WTC11 (cell line): ENCODE measurements around the gene ULK4. TPM values are rescaled to one million over a fixed set of nuclear protein-coding genes. Genes with fewer than 3 reads are reported as not detected.

Experiments
- ATAC-seq: fragments of 200-7000 bp; cut with Tn5 transposase; 2 replicates; pipeline ENCODE4 v1.10.0; 2021; ENCODE audit warnings: mild to moderate bottlenecking, moderate library complexity
- CTCF ChIA-PET: fragments of 300-600 bp; sonication (Branson Sonifier 250); formaldehyde crosslinking; loops from one replicate; lab custom pipeline; 2021; ENCODE audit warnings: antibody characterized with exemption; lab: Charles Lee
- POLR2A ChIA-PET: fragments of 350-600 bp; sonication (Branson Sonifier 250); formaldehyde crosslinking; loops from one replicate; lab custom pipeline; 2021; ENCODE audit warnings: antibody characterized with exemption; lab: Charles Lee
- DNase-seq: peaks from one replicate; pipeline ENCODE4 v3.0.0; 2021; ENCODE audit warnings: low spot score
- H3K27ac Mint-ChIP-seq: 2 replicates; pipeline ENCODE4 v1.8.0; 2021; ENCODE audit warnings: mixed read lengths
- H3K27me3 Mint-ChIP-seq: 2 replicates; pipeline ENCODE4 v1.8.0; 2021; ENCODE audit warnings: low read depth, mild to moderate bottlenecking, moderate library complexity, mixed read lengths
- H3K36me3 Mint-ChIP-seq: 2 replicates; pipeline ENCODE4 v1.8.0; 2021; ENCODE audit warnings: mixed read lengths
- H3K4me1 Mint-ChIP-seq: 2 replicates; pipeline ENCODE4 v1.8.0; 2022; ENCODE audit warnings: mixed read lengths
- H3K4me3 Mint-ChIP-seq: 2 replicates; pipeline ENCODE4 v1.8.0; 2021; ENCODE audit warnings: mild to moderate bottlenecking, moderate library complexity, mixed read lengths
- H3K9me3 Mint-ChIP-seq: 2 replicates; pipeline ENCODE4 v1.8.0; 2021; ENCODE audit warnings: mixed read lengths
- ATF3 ChIP-seq: sonication (generic); formaldehyde crosslinking; conservative IDR thresholded peaks from 2 replicates; pipeline ENCODE4 v1.8.1; 2022; ENCODE audit warnings: mild to moderate bottlenecking, missing genetic modification reagents
- EMX1 ChIP-seq: fragments of 250-450 bp; sonication (Bioruptor Pico); IDR thresholded peaks from 2 replicates; pipeline ENCODE4 v1.8.0; 2021; ENCODE audit warnings: mild to moderate bottlenecking
- ERG ChIP-seq: fragments of 250-450 bp; sonication (Bioruptor Pico); IDR thresholded peaks from 2 replicates; pipeline ENCODE4 v1.8.0; 2021; ENCODE audit warnings: mild to moderate bottlenecking
- ETV6 ChIP-seq: sonication (generic); formaldehyde crosslinking; IDR thresholded peaks from 2 replicates; pipeline ENCODE4 v1.8.1; 2022; ENCODE audit warnings: mild to moderate bottlenecking, missing genetic modification reagents
- MXD4 ChIP-seq: fragments of 250-450 bp; sonication (Bioruptor Pico); IDR thresholded peaks from 2 replicates; pipeline ENCODE4 v1.8.0; 2021; ENCODE audit warnings: mild to moderate bottlenecking, moderate library complexity, borderline replicate concordance
- NR1H2 ChIP-seq: sonication (generic); formaldehyde crosslinking; IDR thresholded peaks from 2 replicates; pipeline ENCODE4 v1.9.0; 2021; ENCODE audit warnings: mild to moderate bottlenecking, moderate library complexity, missing genetic modification reagents
- PRRX2 ChIP-seq: fragments of 250-450 bp; sonication (Bioruptor Pico); IDR thresholded peaks from 2 replicates; pipeline ENCODE4 v1.8.0; 2021; ENCODE audit warnings: mild to moderate bottlenecking
- STAT6 ChIP-seq: sonication (generic); formaldehyde crosslinking; conservative IDR thresholded peaks from 2 replicates; pipeline ENCODE4 v1.8.1; 2023; ENCODE audit warnings: mild to moderate bottlenecking, low read depth, missing genetic modification reagents, moderate library complexity
- TCF7 ChIP-seq: sonication (generic); formaldehyde crosslinking; IDR thresholded peaks from 2 replicates; pipeline ENCODE4 v1.8.0; 2022; ENCODE audit warnings: mild to moderate bottlenecking, low read depth, missing genetic modification reagents, moderate library complexity
- USF1 ChIP-seq: sonication (generic); formaldehyde crosslinking; IDR thresholded peaks from 2 replicates; pipeline ENCODE4 v1.8.0; 2022; ENCODE audit warnings: mild to moderate bottlenecking, missing genetic modification reagents
- ZNF263 ChIP-seq: sonication (generic); formaldehyde crosslinking; IDR thresholded peaks from 2 replicates; pipeline ENCODE4 v1.8.1; 2022; ENCODE audit warnings: low read depth, mild to moderate bottlenecking, moderate library complexity, missing genetic modification reagents
- ZNF281 ChIP-seq: sonication (generic); formaldehyde crosslinking; IDR thresholded peaks from 2 replicates; pipeline ENCODE4 v1.8.0; 2023; ENCODE audit warnings: mild to moderate bottlenecking, missing genetic modification reagents
- total RNA-seq: library from RNA; stranded (reverse); gene quantifications from 3 replicates; pipeline ENCODE4 v1.2.3, GENCODE V29; 2021
- TF ChIP-seq, protein P1 (sequence below): sonication (generic); formaldehyde crosslinking; IDR thresholded peaks from 2 replicates; pipeline ENCODE4 v1.8.1; 2023; ENCODE audit warnings: mild to moderate bottlenecking, missing genetic modification reagents
- TF ChIP-seq, protein P2 (sequence below): fragments of 250-450 bp; sonication (Bioruptor Pico); IDR thresholded peaks from 2 replicates; pipeline ENCODE4 v1.9.0; 2021; ENCODE audit warnings: moderate library complexity, mild to moderate bottlenecking, inconsistent platforms, borderline replicate concordance
- TF ChIP-seq, protein P3 (sequence below): sonication (generic); formaldehyde crosslinking; IDR thresholded peaks from 2 replicates; pipeline ENCODE4 v1.8.1; 2023; ENCODE audit warnings: mild to moderate bottlenecking, missing genetic modification reagents, borderline replicate concordance
- TF ChIP-seq, protein P4 (sequence below): sonication (generic); formaldehyde crosslinking; IDR thresholded peaks from 2 replicates; pipeline ENCODE4 v1.8.0; 2023; ENCODE audit warnings: missing genetic modification reagents
- TF ChIP-seq, protein P5 (sequence below): sonication (generic); formaldehyde crosslinking; IDR thresholded peaks from 2 replicates; pipeline ENCODE4 v1.8.0; 2022; ENCODE audit warnings: missing genetic modification reagents

The ULK4 gene
- total RNA-seq, 1 experiment from 2014 or later, result 9.2 TPM

DNA sequence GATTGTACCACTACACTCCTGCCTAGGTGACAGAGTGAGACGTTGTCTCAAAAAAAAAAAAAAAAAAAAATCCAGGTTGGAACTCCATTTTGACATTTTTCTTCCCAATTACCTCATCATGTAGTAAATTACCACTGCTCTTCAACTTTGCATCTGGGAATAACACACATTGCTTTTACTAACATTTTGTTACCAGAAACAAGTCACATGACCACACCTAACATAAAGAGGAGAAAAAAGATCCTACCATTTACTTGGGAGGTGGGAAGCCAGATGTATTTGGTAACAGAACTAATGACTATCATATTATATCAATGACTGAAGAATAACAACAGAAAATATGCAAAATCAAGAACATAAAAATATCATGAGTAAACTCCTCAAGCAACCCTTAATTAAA lies 49.6 kb downstream of the ULK4 start:
- ATAC-seq, result no peak
- Mint-ChIP-seq H3K27me3 (no peaks in the 10 kb centered on the region), H3K4me3 (no peak overlapping the region), H3K4me1 (no peaks in the 10 kb centered on the region), H3K36me3 (peaks cover 23% of the 10 kb centered on the region), H3K9me3 (no peaks in the 10 kb centered on the region), H3K27ac (no peak overlapping the region)
- ChIA-PET CTCF (interaction anchor here (0.5 to 0.6 kb wide), 2 partner anchors 482 to 541 kb away, joined by 3 read pairs; no protein-coding TSS in a partner anchor), POLR2A (no interaction called here)
- no peak for TF ChIP-seq ZNF281 (CRISPR knock-in tag)
- no peak for TF ChIP-seq ZNF263 (CRISPR knock-in tag)
- TF ChIP-seq, protein P1, sequence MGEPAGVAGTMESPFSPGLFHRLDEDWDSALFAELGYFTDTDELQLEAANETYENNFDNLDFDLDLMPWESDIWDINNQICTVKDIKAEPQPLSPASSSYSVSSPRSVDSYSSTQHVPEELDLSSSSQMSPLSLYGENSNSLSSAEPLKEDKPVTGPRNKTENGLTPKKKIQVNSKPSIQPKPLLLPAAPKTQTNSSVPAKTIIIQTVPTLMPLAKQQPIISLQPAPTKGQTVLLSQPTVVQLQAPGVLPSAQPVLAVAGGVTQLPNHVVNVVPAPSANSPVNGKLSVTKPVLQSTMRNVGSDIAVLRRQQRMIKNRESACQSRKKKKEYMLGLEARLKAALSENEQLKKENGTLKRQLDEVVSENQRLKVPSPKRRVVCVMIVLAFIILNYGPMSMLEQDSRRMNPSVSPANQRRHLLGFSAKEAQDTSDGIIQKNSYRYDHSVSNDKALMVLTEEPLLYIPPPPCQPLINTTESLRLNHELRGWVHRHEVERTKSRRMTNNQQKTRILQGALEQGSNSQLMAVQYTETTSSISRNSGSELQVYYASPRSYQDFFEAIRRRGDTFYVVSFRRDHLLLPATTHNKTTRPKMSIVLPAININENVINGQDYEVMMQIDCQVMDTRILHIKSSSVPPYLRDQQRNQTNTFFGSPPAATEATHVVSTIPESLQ (CRISPR knock-in tag), result no peak
- TF ChIP-seq ATF3 (CRISPR knock-in tag), result no peak
- no peak for TF ChIP-seq TCF7 (CRISPR knock-in tag)
- TF ChIP-seq, protein P2, sequence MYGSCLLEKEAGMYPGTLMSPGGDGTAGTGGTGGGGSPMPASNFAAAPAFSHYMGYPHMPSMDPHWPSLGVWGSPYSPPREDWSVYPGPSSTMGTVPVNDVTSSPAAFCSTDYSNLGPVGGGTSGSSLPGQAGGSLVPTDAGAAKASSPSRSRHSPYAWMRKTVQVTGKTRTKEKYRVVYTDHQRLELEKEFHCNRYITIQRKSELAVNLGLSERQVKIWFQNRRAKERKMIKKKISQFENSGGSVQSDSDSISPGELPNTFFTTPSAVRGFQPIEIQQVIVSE, result no peak
- TF ChIP-seq ETV6 (CRISPR knock-in tag), result no peak
- no peak for TF ChIP-seq PRRX2 (CRISPR knock-in tag)
- TF ChIP-seq NR1H2, result no peak
- TF ChIP-seq STAT6, result no peak
- no peak for TF ChIP-seq USF1 (CRISPR knock-in tag)
- TF ChIP-seq, protein P3, sequence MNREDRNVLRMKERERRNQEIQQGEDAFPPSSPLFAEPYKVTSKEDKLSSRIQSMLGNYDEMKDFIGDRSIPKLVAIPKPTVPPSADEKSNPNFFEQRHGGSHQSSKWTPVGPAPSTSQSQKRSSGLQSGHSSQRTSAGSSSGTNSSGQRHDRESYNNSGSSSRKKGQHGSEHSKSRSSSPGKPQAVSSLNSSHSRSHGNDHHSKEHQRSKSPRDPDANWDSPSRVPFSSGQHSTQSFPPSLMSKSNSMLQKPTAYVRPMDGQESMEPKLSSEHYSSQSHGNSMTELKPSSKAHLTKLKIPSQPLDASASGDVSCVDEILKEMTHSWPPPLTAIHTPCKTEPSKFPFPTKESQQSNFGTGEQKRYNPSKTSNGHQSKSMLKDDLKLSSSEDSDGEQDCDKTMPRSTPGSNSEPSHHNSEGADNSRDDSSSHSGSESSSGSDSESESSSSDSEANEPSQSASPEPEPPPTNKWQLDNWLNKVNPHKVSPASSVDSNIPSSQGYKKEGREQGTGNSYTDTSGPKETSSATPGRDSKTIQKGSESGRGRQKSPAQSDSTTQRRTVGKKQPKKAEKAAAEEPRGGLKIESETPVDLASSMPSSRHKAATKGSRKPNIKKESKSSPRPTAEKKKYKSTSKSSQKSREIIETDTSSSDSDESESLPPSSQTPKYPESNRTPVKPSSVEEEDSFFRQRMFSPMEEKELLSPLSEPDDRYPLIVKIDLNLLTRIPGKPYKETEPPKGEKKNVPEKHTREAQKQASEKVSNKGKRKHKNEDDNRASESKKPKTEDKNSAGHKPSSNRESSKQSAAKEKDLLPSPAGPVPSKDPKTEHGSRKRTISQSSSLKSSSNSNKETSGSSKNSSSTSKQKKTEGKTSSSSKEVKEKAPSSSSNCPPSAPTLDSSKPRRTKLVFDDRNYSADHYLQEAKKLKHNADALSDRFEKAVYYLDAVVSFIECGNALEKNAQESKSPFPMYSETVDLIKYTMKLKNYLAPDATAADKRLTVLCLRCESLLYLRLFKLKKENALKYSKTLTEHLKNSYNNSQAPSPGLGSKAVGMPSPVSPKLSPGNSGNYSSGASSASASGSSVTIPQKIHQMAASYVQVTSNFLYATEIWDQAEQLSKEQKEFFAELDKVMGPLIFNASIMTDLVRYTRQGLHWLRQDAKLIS (CRISPR knock-in tag), result no peak
- no peak for TF ChIP-seq EMX1
- TF ChIP-seq ERG (CRISPR knock-in tag), result no peak
- TF ChIP-seq, protein P4, sequence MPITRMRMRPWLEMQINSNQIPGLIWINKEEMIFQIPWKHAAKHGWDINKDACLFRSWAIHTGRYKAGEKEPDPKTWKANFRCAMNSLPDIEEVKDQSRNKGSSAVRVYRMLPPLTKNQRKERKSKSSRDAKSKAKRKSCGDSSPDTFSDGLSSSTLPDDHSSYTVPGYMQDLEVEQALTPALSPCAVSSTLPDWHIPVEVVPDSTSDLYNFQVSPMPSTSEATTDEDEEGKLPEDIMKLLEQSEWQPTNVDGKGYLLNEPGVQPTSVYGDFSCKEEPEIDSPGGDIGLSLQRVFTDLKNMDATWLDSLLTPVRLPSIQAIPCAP, result no peak
- TF ChIP-seq, protein P5, sequence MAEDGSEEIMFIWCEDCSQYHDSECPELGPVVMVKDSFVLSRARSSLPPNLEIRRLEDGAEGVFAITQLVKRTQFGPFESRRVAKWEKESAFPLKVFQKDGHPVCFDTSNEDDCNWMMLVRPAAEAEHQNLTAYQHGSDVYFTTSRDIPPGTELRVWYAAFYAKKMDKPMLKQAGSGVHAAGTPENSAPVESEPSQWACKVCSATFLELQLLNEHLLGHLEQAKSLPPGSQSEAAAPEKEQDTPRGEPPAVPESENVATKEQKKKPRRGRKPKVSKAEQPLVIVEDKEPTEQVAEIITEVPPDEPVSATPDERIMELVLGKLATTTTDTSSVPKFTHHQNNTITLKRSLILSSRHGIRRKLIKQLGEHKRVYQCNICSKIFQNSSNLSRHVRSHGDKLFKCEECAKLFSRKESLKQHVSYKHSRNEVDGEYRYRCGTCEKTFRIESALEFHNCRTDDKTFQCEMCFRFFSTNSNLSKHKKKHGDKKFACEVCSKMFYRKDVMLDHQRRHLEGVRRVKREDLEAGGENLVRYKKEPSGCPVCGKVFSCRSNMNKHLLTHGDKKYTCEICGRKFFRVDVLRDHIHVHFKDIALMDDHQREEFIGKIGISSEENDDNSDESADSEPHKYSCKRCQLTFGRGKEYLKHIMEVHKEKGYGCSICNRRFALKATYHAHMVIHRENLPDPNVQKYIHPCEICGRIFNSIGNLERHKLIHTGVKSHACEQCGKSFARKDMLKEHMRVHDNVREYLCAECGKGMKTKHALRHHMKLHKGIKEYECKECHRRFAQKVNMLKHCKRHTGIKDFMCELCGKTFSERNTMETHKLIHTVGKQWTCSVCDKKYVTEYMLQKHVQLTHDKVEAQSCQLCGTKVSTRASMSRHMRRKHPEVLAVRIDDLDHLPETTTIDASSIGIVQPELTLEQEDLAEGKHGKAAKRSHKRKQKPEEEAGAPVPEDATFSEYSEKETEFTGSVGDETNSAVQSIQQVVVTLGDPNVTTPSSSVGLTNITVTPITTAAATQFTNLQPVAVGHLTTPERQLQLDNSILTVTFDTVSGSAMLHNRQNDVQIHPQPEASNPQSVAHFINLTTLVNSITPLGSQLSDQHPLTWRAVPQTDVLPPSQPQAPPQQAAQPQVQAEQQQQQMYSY (CRISPR knock-in tag), result no peak
- no peak for TF ChIP-seq MXD4 (CRISPR knock-in tag)
- no peak for DNase-seq
